Upper lobe of left lung (tissue), 4 donors: Measurements from ENCODE around the gene TMBIM4.

ENCODE experiments used
- EP300 ChIP-seq, 4 donors: sonication (generic); formaldehyde crosslinking; IDR thresholded peaks; one replicate each; pipeline ENCODE4 v1.5.1; 2017; ENCODE audit warnings: antibody characterized with exemption in 4 of 4, control low read depth in 2 of 4
- TF ChIP-seq, protein P1 (sequence below), 6 experiments: fragments of 450-650 bp in 4 of 6; fragments of 200-600 bp in 2 of 6; sonication (generic) in 2 of 6; IDR thresholded peaks; one replicate each; pipeline ENCODE4 v1.5.1; 2016 to 2019; ENCODE audit warnings: antibody characterized with exemption in 6 of 6

DNA sequence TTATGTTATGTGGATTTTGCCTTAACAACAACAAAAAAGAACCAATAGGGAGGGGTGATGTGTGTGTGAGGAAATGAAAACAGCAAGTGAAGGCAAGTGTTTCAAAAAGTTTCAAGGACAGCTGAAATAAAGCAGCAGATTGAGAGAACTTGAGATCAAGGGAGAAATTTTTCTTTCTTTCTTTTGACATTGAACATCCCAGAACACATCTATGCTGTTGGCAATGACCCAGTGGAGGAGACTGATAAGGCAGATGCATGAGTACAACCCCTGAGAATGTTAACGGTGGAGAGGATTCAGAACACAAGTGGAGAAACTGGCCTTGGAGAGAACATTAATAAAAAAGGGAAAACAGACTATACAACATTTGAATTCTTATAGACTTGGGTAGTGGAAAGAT, 42.1 kb downstream of the TMBIM4 start:
- TF ChIP-seq, protein P1, sequence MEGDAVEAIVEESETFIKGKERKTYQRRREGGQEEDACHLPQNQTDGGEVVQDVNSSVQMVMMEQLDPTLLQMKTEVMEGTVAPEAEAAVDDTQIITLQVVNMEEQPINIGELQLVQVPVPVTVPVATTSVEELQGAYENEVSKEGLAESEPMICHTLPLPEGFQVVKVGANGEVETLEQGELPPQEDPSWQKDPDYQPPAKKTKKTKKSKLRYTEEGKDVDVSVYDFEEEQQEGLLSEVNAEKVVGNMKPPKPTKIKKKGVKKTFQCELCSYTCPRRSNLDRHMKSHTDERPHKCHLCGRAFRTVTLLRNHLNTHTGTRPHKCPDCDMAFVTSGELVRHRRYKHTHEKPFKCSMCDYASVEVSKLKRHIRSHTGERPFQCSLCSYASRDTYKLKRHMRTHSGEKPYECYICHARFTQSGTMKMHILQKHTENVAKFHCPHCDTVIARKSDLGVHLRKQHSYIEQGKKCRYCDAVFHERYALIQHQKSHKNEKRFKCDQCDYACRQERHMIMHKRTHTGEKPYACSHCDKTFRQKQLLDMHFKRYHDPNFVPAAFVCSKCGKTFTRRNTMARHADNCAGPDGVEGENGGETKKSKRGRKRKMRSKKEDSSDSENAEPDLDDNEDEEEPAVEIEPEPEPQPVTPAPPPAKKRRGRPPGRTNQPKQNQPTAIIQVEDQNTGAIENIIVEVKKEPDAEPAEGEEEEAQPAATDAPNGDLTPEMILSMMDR (IDR thresholded peaks at IDR 0.05) = no peak
- TF ChIP-seq EP300 (IDR thresholded peaks at IDR 0.05) = no peak
